Measurements from ENCODE around the gene SNRPA.
"Not testable (repeated sequence)": the region's sequence is repeated elsewhere in the genome, so short reads cannot be mapped to it uniquely, and the experiment has no call there.

Gene SNRPA

GRCh38 chr19:40747536-40747935 is 3.5 kb upstream of the SNRPA start:
- no peak for DNase-seq

GRCh38 chr19:40750058-40750873 is 737 bp upstream of the SNRPA start, which contains the start of gene ACTMAP:
TSS of gene ACTMAP (minus strand) at chr19:40750477. CDS start at chr19:40749803, 674 bp downstream.
- peak; percentile 97 for DNase-seq

- no peak for DNase-seq
Observed at GRCh38 chr19:40752257-40752781, 1.3 kb downstream of the SNRPA start.

GRCh38 chr19:40754611-40755247 is 3.7 kb downstream of the SNRPA start:
- no peak for DNase-seq

- DNase-seq, result no peak
Observed at GRCh38 chr19:40755248-40755624, 4.2 kb downstream of the SNRPA start.

GRCh38 chr19:40755791-40756190 is 4.8 kb downstream of the SNRPA start:
- no peak for DNase-seq

- DNase-seq, result no peak
Observed at GRCh38 chr19:40756502-40757110, 5.6 kb downstream of the SNRPA start.

- no peak for DNase-seq
Observed at GRCh38 chr19:40758491-40758890, 7.5 kb downstream of the SNRPA start.

GRCh38 chr19:40759352-40759751 is 8.3 kb downstream of the SNRPA start:
- no peak for DNase-seq

- no peak for DNase-seq
Observed at GRCh38 chr19:40762754-40763470, 11.9 kb downstream of the SNRPA start.

GRCh38 chr19:40763526-40763925 is 12.5 kb downstream of the SNRPA start:
- DNase-seq, result no peak

- DNase-seq, result no peak
Observed at GRCh38 chr19:40763963-40764362, 13.0 kb downstream of the SNRPA start.

GRCh38 chr19:40766385-40766784 is 15.4 kb downstream of the SNRPA start:
- DNase-seq, result not testable (repeated sequence)

- DNase-seq, result no peak
Observed at GRCh38 chr19:40768869-40769268, 17.9 kb downstream of the SNRPA start.

GRCh38 chr19:40771101-40771862 is 20.3 kb downstream of the SNRPA start:
- DNase-seq, result not testable (repeated sequence)

GRCh38 chr19:40774916-40775631 is 24.1 kb downstream of the SNRPA start, which contains the start of gene MIA:
TSS of gene MIA (plus strand) at chr19:40775521. CDS start at chr19:40775543, 22 bp downstream.
- DNase-seq, result no peak

GRCh38 chr19:40775632-40776022 is 24.6 kb downstream of the SNRPA start:
- DNase-seq, result no peak

GRCh38 chr19:40776364-40776763 is 25.4 kb downstream of the SNRPA start:
- DNase-seq, result no peak

- peak; percentile 87 for DNase-seq
Observed at GRCh38 chr19:40776932-40777644, 26.1 kb downstream of the SNRPA start.

- DNase-seq, result no peak
Observed at GRCh38 chr19:40777645-40777936, 26.6 kb downstream of the SNRPA start.
